Pulmonary artery endothelial cell (primary cell): ENCODE measurements around the gene ZDHHC17. TPM values are rescaled to one million over a fixed set of nuclear protein-coding genes. Genes with fewer than 3 reads are reported as not detected.

Experiments used
- DNase-seq: peaks from one replicate; pipeline ENCODE4 v3.0.0-alpha.2; 2011; ENCODE audit warnings: low read depth, low spot score
- total RNA-seq: library from RNA; depleted of rRNA; stranded (reverse); fragments of >200 nt; gene quantifications from 2 replicates; pipeline ENCODE4 v1.2.3, GENCODE V29; 2014

Gene ZDHHC17
- total RNA-seq, 1 donor from 2014 or later: 50.2 TPM

DNA sequence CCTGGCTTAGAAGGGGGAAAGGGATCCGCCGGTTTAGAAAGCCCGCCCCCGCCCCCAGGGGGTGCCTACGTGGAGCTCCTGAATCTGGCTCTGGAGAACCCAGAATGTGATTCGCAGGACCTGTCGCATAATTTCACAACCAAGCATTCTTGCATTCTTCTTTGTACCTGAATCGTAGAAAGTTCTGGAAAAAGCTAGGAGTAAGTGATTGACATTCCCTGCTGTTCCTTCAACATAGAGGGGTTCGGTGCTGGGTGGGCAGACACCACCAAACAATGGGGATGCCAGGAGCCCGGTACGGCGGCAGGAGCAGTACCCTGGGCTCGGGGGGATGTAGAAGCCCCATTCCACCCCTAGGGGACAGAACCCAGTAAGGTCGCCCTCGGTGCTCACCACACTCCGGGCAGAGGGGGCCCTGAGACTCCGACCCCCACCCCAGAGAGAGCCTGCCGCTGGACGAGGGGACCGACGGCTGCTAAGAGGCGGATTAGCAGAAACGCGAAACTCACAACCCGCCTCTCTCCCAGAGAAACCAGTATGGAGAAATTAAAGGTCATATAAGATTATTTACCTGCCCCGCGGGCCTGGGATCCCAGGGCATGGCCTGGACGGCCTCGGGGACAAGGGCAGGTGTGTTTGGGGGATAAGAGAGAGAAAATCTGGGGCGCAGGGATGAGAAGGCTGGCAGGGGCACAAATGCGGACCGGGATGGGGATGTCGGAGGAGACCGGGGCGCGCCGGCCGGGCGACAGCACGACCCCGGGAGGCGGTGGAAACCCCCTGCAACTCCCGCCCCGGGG is 114.4 kb downstream of the ZDHHC17 start:
- DNase-seq: no peak

DNA sequence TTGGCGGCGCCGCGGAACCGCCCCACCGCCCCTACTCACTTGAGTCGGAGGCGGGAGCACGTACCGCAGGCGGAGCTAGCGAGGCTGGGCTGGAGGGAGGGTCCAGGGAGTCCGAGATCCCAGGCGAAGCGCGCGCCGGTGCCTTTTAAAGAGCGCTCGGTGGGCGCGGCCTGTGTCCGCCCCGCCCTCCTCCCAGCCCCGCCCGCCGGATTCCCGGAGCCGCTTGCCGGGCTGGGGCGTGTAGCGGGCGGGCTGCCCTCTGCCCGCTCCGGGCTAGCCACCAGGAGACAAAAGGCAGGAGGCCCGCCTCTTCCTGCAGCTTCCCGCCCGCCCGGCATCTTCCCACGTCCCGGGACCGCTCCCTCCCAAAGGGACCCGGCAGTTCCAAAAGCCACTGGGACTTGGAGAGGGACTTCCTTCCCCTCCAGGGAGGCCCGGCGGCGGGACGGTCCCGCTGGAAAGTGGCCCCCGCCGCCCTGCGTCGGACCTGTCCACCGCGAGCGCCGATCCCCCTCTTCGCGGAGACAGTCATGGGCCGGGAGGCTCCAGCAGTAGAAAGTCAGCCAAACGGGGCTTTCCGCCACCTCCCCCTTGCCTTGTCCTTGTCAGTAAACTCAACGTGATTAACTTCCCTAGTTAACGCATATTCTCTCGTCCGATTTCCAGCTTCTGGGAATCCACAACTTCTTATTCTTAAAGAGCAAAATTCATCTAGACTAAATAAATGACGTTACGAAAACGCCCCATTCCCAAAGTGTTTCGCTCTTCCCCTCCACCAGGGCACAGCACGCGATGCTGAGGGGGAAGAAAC is 115.2 kb downstream of the ZDHHC17 start, which contains the start of gene CSRP2:
CSRP2 (minus strand) TSS at position 121 of the 811 bp plus-strand sequence. CDS start 12,759 bp downstream, outside the sequence.
- DNase-seq: peak; percentile 35

- DNase-seq: no peak
Measured at GRCh38 chr12:76879710-76880518, 116.0 kb downstream of the ZDHHC17 start.

DNA sequence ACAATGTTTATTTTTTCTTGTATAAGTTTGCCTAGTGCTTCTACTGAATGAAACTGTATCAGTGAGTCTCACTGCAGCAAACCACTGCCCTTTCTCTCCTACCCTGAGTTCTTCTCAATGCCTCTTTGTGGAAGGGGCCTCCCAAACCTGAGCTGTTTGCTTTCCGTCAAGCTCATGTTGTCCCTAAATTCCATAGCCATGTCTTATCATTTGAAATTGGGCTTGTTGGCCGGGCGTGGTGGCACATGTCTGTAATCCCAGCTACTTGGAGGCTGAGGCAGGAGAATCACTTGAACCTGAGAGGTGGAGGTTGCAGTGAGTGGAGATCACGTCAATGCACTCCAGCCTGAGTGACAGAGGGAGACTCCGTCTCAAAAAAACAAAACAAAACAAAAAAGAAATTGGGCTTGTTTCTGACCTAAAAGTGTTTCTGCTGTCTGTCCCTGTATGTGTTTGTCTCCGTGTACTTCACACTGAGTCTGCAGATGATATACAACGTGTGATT is 116.7 kb downstream of the ZDHHC17 start:
- DNase-seq: no peak

DNA sequence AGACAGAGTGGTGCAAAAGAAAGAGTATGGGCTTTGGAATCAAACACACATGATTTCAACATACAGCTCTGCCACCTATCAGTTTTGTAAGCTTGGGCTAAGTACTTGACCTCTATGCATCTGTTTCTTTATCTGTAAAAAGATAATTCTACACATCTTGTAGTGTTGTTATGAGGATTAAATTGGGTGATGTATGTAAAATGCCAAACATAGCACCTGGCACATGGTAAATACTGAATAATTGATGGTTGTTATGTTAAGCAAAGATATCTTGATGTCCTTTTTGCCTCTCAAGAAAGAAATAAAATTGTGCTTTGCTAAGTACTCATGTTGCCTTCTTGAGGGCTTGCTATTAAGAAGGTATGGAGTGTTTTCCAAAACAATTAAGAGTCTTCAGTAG is 117.2 kb downstream of the ZDHHC17 start:
- DNase-seq: no peak

DNA sequence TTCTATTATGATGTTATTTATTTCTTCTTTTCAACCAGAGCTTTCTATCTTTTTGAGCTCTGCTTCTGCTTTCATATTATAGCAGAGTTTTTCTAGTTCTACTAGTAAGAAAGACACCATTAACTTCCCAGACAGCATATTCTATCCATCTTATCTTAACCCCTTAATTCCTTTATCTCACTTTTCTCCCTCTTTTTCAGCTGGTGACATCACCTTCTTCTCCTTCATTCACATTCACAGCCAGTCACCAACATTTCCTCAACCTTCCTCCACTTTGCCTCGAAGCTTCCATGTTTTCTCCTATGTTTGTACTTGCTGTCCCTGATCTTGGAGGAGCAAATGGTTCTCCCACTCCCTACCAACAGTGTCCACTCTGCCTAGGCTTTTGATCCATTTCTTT is 118.5 kb downstream of the ZDHHC17 start:
- no peak for DNase-seq

DNA sequence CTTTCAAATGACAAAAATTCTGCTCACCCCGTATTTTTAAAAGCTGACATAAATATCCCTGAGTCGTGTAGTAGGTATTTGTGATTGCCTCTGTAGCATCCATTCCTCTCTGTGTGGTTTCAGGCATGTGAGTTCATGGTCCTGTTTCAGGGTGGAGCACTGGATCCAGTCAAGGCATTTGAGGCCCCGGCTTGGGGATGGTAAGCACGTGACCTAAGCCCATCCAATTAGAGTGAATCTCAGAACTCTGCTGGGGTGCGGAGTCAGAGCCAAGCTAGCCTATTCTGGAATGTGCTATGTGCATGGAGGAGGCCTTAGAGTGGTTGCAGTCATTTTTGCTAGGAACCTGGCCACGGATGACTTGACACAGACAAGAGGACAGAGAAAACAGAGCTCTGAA is 119.2 kb downstream of the ZDHHC17 start:
- DNase-seq: no peak

- DNase-seq: no peak
Measured at GRCh38 chr12:76883811-76884210, 119.9 kb downstream of the ZDHHC17 start.

DNA sequence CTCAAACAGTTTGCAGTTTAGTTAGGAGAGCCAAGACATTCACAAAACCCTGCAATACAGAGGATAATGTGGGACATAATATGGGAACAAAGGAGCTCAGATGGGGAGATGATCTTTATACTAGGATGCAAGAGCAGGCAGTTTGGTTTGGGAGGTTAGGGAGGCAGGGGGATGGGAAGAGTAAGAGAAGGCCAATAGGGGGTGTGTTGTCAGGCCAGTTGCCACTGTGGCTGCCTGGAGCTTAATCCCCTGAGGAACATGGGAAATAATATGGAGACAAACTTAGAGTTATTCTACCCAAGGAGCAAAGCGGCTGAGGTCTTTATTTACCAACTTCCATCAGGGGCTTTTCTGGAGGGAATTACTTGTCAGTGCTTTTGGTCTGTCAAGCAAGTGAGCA is 124.9 kb downstream of the ZDHHC17 start:
- DNase-seq: no peak

DNA sequence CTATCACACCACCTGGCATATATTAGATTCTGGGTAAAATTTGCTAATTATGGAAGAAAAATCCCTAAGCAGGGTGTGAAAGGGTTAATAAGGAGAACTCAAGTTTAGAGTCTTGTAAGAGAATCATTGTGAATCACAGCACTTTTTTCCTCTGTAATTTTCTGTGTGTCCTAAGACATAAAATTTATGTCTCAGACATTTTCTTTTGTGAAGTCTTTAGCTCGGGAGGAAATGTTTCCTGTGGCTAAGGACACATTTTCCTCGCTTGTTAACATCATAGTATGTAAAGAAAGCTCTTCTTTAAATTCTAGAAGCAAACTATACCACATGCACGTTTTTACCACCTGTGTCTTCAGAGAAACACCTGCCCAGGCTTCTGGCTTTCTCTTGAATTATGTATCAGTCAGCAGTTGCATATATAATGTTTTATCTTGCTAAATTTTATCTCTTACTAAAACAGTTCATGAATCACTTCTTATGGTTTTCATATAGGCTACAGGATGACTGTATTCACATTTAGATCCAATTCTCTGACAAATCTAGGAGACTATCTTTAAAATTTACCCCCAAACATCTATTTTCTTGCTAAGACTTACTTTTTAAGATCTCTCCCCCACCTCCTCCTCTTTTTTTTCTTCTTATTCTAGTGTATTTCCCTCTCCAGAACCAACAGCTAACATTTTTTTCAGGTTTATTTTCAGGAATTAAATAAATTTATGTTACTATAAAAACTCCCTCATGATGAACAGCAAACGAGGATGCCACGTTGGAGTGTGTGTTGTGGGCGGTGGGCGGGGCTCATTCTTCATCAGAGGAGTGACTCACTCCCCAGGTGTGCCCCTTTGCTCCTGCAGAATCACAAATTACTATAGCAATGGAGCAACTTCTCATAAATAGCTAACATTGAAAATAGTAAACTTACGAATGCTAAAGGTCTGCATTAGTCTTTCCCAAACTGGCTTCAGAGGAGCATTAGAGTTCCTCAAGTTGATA is 126.5 kb downstream of the ZDHHC17 start:
- no peak for DNase-seq

DNA sequence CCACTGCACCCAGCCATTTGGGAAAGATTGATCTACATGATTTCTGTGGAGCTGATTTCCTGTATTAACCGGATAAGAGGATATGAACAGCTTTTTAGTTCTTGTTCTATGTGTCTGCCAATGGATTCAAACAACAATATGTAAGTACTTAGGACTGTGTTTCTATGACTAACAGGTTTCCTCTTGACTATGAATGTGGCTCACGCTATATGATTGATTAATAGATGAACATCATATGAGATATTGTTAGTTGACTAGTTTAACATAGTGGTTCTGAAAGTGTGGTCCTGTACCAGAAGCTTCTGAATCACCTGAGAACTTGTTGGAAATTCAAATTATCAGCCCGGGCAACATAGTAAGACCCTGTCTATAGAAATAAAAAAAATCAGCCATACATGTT is 127.7 kb downstream of the ZDHHC17 start:
- DNase-seq: no peak

DNA sequence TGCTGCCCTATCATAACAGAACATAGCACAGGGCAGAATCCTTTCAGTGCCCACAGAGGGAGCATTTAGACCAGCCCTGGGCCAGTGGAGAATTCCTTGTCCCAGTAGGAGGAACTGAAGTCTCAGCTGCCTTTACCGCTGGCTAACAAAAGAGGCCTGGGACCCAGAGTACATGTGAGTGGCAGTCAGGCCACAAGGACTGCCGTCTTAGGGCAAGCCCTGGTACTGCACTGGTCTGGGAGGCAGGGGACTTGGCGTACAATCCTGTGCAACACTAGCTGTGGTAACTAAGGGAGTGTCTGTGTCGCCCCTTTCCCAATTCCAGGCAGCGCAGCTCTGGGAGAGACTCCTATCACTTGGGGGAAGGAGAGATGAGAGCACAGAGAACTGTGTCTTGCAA is 131.9 kb downstream of the ZDHHC17 start:
- DNase-seq: no peak

DNA sequence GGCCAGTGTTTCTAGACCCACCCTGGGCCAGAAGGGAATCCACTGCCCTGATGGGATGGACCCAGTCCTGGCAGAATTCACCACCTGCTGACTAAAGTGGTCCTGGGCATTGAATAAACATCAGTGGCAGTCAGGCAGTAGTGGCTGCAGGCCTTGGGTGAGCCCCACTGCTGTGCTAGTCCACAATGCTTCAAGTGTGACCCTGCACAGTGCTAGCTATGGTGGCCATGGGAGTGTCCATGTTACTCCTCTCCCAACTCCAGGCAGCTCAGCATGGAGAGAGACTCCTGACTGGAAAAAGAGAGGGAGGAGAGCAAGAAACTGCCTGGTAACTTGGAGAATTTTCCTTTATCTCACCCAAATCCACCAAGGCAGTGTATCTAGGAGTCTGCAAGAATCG is 132.4 kb downstream of the ZDHHC17 start:
- no peak for DNase-seq

DNA sequence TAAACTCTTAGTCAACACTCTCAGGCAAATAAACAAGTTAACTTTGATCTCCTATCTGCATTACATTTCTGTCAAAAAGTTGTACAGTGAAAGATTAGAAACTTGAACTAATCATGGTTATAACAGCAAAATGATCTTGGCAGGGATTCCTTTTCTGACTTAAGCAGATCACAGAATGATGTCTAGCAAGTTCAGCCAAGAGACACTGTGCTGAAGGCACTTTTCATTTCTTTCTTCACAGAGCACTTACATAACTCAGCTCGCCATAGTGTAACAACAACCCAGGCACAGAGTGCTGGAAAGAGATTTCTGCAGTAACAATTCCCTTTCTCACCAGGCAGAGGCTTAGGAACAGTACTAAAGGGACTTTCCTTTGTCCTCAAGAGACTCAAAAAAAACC is 134.5 kb downstream of the ZDHHC17 start:
- no peak for DNase-seq

GRCh38 chr12:76899522-76899921 is 135.6 kb downstream of the ZDHHC17 start:
- no peak for DNase-seq

DNA sequence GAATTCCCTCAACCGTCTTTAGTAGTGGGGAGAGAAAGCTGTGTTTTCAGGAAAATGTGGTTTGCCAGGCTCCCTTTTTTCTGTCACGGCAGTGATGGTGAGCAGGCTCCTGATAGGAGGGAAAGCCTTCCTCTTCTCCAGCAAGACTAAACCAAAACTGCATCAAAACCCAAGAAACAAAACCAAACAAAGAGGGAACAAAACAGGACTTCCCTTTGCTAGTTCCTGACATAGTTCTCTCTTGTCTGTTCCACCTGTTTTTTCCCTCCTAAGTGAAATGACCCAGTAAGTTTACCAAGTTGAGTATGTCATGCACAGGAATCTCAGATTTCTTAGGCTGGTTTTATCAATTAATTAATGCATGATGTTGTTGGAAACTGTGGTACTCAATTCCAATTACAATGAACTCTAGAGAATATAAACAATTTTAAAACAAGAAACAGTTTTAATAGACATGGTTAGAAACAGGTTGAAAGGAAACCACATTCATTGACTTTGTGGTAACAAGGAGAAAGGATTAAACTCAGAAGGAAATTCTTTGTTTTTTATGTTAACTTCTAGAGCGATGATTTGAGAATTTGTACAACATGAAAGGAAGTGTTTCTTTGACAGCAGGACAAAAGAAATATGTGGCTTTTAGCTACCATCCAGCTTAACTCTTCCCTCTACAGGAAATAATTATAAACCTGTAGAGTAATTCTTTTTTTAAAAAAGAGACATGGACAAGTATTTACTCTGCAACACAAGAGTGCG is 137.9 kb downstream of the ZDHHC17 start:
- DNase-seq: no peak
